ENCODE results near the gene TRIO.

DNA sequence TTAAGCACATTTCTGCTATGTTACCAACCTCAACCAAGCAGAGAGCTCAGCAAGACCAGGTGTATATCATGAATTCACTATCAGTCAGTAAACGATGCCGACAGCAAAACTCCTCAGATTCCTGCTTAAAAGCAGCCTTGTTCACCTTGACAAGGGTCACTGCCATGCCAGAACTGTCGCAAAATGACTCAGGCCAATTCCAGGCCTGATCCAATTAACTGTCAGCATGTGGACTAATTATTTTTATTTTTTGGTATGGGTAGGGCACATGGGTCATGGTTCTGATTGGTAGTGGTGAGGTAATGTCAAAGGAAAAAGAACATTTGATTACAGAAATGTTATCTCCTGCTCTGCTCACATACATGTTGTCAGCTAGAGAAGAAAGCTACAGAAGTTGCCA lies 224.2 kb downstream of the TRIO start:
- no peak for TF ChIP-seq EZH2 (IDR thresholded peaks at IDR 0.05)
- no peak for TF ChIP-seq POLR2AphosphoS5 (IDR thresholded peaks at IDR 0.05; ENCODE audit: borderline replicate concordance, low read depth, low read length)
